RWPE1 (cell line): ENCODE data around the gene ATXN10.
"Not testable (repeated sequence)": the region's sequence is repeated elsewhere in the genome, so short reads cannot be mapped to it uniquely, and the experiment has no call there.

Experiments used
- CTCF ChIA-PET: fragments of 350-600 bp; sonication (Branson Sonifier 250); formaldehyde crosslinking; extraction: SDS; loops from one replicate; lab custom pipeline; 2021; lab: Yijun Ruan, JAX
- POLR2A ChIA-PET: fragments of 400-600 bp; formaldehyde crosslinking; extraction: SDS; loops from one replicate; lab custom pipeline; 2020; ENCODE audit warnings: antibody characterized with exemption; ENCODE audit not compliant: low non-redundant PET; lab: Yijun Ruan, JAX
- DNase-seq: peaks from one replicate; pipeline ENCODE4 v3.0.0; 2012; ENCODE audit warnings: low spot score
- H3K27ac ChIP-seq: fragments of 450-650 bp; 2 replicates; pipeline ENCODE4 v1.5.1; 2017
- TF ChIP-seq, protein P1 (sequence below): fragments of 450-650 bp; conservative IDR thresholded peaks from 2 replicates; pipeline ENCODE4 v1.5.1; 2017; ENCODE audit warnings: low read depth, mild to moderate bottlenecking

ATXN10 gene

DNA sequence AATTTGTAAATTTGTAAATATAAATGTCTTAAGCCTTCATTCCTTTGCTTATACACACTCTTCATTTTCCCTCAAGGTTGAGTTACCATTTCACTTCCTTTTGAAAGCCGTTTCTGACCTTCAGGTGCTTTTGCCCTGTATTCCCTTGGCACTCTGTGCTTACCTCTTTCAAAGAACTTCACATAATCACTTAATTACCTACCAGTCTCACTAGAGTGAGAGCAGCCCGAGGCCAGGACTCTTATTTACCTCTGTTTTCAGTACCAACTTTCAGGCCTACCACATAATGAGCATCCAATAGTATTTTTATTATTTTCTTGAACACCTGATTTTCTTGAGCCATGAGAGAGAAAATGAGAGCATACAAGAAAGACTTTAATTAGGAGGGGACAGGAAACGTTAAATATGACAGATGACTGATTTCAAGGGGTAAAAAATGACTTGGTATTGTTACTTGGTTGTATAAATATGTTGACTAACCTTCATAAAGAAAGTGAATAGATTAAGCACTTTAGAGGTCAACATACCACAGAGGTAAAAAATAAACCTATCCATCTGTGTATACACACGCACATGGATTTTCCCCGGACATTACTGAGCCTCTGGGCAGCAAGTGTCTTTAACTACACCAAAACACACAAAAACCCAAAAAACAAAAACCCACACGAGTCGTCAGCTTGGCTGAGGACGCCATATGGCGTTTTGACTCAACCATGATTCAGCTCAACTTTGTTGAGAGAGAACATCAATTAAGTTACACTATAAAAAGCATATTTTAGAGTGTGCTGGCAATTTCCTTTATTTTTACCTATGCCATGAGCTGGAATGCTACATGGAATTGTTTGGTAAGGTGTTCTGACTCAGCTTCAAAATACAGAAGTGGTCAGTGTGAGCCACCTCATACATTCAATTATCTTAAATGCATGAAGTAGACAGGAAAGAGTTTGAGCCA lies 7.6 kb downstream of the ATXN10 start:
- no peak overlapping the region for H3K27ac ChIP-seq
- DNase-seq: peak; percentile 40
- TF ChIP-seq, protein P1, sequence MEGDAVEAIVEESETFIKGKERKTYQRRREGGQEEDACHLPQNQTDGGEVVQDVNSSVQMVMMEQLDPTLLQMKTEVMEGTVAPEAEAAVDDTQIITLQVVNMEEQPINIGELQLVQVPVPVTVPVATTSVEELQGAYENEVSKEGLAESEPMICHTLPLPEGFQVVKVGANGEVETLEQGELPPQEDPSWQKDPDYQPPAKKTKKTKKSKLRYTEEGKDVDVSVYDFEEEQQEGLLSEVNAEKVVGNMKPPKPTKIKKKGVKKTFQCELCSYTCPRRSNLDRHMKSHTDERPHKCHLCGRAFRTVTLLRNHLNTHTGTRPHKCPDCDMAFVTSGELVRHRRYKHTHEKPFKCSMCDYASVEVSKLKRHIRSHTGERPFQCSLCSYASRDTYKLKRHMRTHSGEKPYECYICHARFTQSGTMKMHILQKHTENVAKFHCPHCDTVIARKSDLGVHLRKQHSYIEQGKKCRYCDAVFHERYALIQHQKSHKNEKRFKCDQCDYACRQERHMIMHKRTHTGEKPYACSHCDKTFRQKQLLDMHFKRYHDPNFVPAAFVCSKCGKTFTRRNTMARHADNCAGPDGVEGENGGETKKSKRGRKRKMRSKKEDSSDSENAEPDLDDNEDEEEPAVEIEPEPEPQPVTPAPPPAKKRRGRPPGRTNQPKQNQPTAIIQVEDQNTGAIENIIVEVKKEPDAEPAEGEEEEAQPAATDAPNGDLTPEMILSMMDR: no peak
- ChIA-PET POLR2A (no interaction called here), CTCF (no interaction called here)

DNA sequence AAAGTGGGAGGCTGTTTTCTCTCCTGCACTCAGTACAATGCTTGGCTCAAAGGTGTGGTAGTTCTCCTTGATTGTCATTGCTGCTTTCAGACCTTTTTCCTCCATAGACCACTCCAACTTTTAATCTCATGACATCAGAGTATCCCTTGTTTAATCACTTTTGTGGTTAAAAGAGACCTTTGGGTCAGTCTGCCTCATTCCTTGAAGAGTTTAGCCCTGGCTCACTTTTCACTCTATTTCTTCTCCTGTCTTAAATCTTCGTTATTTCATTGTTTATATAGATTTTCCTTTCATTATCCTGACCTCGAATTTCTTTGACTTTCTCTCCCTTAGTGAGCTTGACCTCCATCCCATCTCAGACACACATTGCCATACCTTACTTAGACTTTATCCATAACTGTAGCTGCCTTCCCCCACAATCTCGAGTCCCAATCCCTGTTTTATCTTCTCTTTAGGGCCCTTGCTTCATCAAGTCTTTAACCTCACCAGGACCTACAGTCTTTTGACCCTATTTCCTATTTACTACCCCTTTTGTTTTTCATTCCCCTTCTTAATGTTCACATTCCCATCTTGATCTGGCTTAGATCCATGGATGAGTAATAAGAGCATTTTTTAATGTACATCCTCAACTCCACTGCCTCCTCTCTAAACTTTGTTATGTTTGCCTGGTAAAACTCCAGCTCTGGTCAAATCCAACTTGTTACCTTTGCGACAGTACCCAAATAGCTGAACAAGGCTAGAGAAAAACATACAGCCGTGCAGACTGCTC lies 9.5 kb downstream of the ATXN10 start:
- TF ChIP-seq, protein P1: no peak
- no peak overlapping the region for H3K27ac ChIP-seq
- CTCF ChIA-PET: no interaction called here
- POLR2A ChIA-PET: no interaction called here
- DNase-seq: no peak

DNA sequence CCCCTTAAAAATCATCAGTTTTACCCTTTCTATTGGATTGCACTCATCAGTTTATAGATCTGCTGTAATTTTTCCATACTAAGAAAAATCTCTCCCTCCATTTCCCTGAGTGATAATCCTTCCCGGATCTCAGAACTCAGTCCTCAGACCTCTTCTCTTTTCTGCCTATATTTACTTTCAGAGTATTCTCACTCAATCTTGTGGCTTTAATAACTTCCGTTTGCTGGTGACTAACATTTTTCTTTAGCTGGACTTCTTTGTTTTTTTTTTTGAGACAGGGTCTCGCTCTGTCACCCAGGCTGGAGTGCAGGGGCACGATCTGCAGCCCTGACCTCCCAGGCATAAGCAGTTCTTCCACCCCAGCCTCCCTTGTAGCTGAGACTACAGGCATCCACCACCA lies 10.4 kb downstream of the ATXN10 start:
- DNase-seq: no peak
- ChIA-PET POLR2A (no interaction called here), CTCF (no interaction called here)
- TF ChIP-seq, protein P1: no peak
- H3K27ac ChIP-seq: no peak overlapping the region

DNA sequence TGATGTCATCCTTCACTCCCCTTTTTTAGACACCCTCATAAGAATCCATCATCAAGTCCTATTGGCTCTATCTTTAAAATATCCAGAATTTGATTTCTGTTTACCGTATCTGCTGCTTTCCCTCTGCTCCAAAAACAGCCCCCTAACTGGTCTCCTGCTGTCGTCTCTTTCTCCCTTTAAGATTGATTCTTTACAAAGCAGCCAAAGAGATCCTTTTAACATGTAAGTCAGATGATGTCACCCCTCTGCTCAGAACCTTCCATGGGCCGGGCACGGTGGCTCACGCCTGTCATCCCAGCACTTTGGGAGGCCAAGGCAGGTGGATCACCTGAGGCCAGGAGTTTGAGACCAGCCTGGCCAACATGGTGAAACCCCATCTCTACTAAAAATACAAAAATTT lies 11.1 kb downstream of the ATXN10 start:
- H3K27ac ChIP-seq, DNase-seq, POLR2A ChIA-PET, CTCF ChIA-PET: not testable (repeated sequence)

DNA sequence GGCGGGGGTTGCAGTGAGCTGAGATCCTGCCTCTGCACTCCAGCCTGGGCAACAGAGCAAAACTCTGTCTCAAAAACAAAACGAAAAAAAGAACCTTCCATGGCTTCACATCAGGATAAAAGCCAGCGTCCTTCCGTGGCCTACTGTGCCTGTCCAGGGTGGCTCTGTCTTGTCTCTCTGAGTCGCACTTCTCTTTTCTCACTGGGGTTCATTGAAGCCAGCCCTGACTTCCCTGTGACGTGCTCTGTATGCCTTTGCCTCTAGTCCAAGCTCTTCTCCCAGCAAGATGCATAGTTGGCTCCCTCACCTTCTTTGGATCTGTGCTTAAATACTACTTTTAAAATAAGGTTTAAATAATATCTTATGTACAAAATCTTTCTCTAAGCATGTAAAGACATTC lies 11.6 kb downstream of the ATXN10 start:
- POLR2A ChIA-PET: no interaction called here

DNA sequence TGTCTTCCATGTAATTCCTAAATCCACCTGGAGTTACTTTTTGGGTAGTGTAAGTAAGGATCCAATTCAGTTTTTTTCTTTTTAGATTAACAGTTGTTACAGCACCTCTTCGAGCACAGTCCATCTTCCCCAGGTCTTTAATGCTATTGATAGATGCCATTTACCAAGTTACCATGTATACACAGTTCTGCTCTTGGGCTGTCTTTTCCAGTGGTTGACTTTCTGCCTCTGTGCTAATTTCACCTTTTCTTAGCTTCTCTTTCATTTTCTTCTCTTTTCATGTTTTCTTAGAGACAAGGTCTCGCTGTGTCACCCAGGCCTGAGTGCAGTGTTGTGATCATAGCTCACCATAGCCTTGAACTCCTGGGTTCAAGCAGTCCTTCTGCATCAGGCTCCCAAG lies 12.0 kb downstream of the ATXN10 start:
- ChIA-PET CTCF (no interaction called here), POLR2A (no interaction called here)
- TF ChIP-seq, protein P1: no peak
- no peak overlapping the region for H3K27ac ChIP-seq
- no peak for DNase-seq

More for the DNA sequence above, 11.6 kb downstream of the ATXN10 start:
- TF ChIP-seq, protein P1: no peak
- H3K27ac ChIP-seq: no peak overlapping the region; the same call in 1 of the 2 replicates
- CTCF ChIA-PET: no interaction called here
- no peak for DNase-seq
